A549 (cell line): ENCODE measurements around the gene TTC32. TPM values are rescaled to one million over a fixed set of nuclear protein-coding genes. Genes with fewer than 3 reads are reported as not detected.
A peak's percentile ranks its signal among the peaks of the same experiment; 100 is the strongest.

ENCODE experiments used
- ATAC-seq, 2 experiments: fragments of 200-7000 bp in 1 of 2; fragments of >200 bp in 1 of 2; cut with Nextera tagmentation in 1 of 2; cut with Tn5 transposase in 1 of 2; 3 replicates each; pipeline versions ENCODE4 v1.8.0 to v1.9.1; 2018 to 2020; ENCODE audit warnings: mild to moderate bottlenecking in 1 of 2, moderate library complexity in 1 of 2
- CTCF ChIA-PET: fragments of 300-600 bp; sonication (Branson Sonifier 250); formaldehyde crosslinking; extraction: SDS; loops from one replicate; lab custom pipeline; 2021; ENCODE audit warnings: antibody characterized with exemption, inconsistent platforms; lab: Yijun Ruan, JAX
- POLR2A ChIA-PET: fragments of 350-600 bp; formaldehyde crosslinking; extraction: SDS; loops from one replicate; lab custom pipeline; 2021; ENCODE audit warnings: antibody characterized with exemption, inconsistent platforms; lab: Yijun Ruan, JAX
- DNase-seq, 2 experiments: peaks; one replicate each; pipeline versions ENCODE4 v3.0.0 to v3.0.0-alpha.2; 2011 to 2016; ENCODE audit warnings: low read depth in 1 of 2, low spot score in 1 of 2
- FAIRE-seq: peaks from 2 replicates; lab custom pipeline; 2011; peaks lifted over from hg19 to GRCh38; lab: Jason Lieb, UNC
- H3K27ac ChIP-seq, 2 experiments: fragments of >200 bp; sonication (Bioruptor Twin); formaldehyde crosslinking; 3 replicates each; pipeline ENCODE4 v1.5.1; 2016 to 2017
- H3K4me1 ChIP-seq: fragments of >200 bp; sonication (Bioruptor Twin); formaldehyde crosslinking; 3 replicates; pipeline ENCODE4 v1.6.1; 2016
- H3K4me2 ChIP-seq: fragments of >200 bp; sonication (Bioruptor Twin); formaldehyde crosslinking; 3 replicates; pipeline ENCODE4 v1.6.1; 2016
- H3K4me3 ChIP-seq: fragments of >200 bp; sonication (Bioruptor Twin); formaldehyde crosslinking; 3 replicates; pipeline ENCODE4 v1.5.1; 2016
- H3K9me3 ChIP-seq: fragments of >200 bp; sonication (Bioruptor Twin); formaldehyde crosslinking; 3 replicates; pipeline ENCODE4 v1.6.1; 2016
- BCL3 ChIP-seq: fragments of >200 bp; sonication (Bioruptor Twin); formaldehyde crosslinking; IDR thresholded peaks from 3 replicates; pipeline ENCODE4 v1.6.1; 2016
- BHLHE40 ChIP-seq: IDR thresholded peaks from 2 replicates; pipeline ENCODE4 v1.6.1; 2012; ENCODE audit warnings: low read depth, low read length, inconsistent platforms
- CBX8 ChIP-seq: fragments of 200-600 bp; sonication (generic); IDR thresholded peaks from 2 replicates; pipeline ENCODE4 v1.6.1; 2016
- CHD2 ChIP-seq: fragments of 150-350 bp; IDR thresholded peaks from 2 replicates; pipeline ENCODE4 v1.6.1; 2014; ENCODE audit warnings: low read length; ENCODE audit not compliant: partially characterized antibody
- CHD4 ChIP-seq: fragments of 200-600 bp; sonication (generic); IDR thresholded peaks from 2 replicates; pipeline ENCODE4 v1.6.1; 2016; ENCODE audit warnings: antibody characterized with exemption, mild to moderate bottlenecking, borderline replicate concordance
- E2F6 ChIP-seq: IDR thresholded peaks from 2 replicates; pipeline ENCODE4 v1.6.1; 2012; ENCODE audit warnings: low read depth, borderline replicate concordance
- EHMT2 ChIP-seq: fragments of 200-600 bp; sonication (generic); IDR thresholded peaks from 2 replicates; pipeline ENCODE4 v1.6.1; 2016; ENCODE audit warnings: antibody characterized with exemption, low read depth, mild to moderate bottlenecking, moderate library complexity
- EP300 ChIP-seq, 2 experiments: fragments of >200 bp; sonication (Bioruptor Twin); formaldehyde crosslinking; IDR thresholded peaks; 2 replicates in 1 of 2; 3 replicates in 1 of 2; pipeline ENCODE4 v1.6.1; 2016 to 2017
- FOSB ChIP-seq: fragments of 250-450 bp; sonication (Bioruptor Pico); IDR thresholded peaks from 2 replicates; pipeline ENCODE4 v1.5.0; 2020; ENCODE audit warnings: mild to moderate bottlenecking, moderate library complexity
- FOSL2 ChIP-seq, 2 experiments: fragments of 450-650 bp in 1 of 2; fragments of >200 bp in 1 of 2; sonication (Bioruptor Twin) in 1 of 2; formaldehyde crosslinking; IDR thresholded peaks; 2 replicates each; pipeline versions ENCODE4 v1.5.0 to v1.6.1; 2016 to 2020; ENCODE audit warnings: mild to moderate bottlenecking in 1 of 2, moderate library complexity in 1 of 2
- HDAC2 ChIP-seq: fragments of 200-600 bp; sonication (generic); IDR thresholded peaks from 2 replicates; pipeline ENCODE4 v1.6.1; 2016
- HEYL ChIP-seq: fragments of 250-450 bp; sonication (Bioruptor Pico); IDR thresholded peaks from 2 replicates; pipeline ENCODE4 v1.8.0; 2021; ENCODE audit warnings: mild to moderate bottlenecking, moderate library complexity
- JUNB ChIP-seq: fragments of >200 bp; sonication (Bioruptor Twin); formaldehyde crosslinking; IDR thresholded peaks from 2 replicates; pipeline ENCODE4 v1.6.1; 2016
- MAFK ChIP-seq: fragments of 450-650 bp; IDR thresholded peaks from 2 replicates; pipeline ENCODE4 v1.6.1; 2014; ENCODE audit not compliant: partially characterized antibody
- MAZ ChIP-seq: fragments of 150-350 bp; IDR thresholded peaks from 2 replicates; pipeline ENCODE4 v1.6.1; 2014; ENCODE audit warnings: antibody characterized with exemption, low read depth, low read length, borderline replicate concordance
- MYC ChIP-seq: IDR thresholded peaks from 2 replicates; pipeline ENCODE4 v1.6.1; 2012; ENCODE audit warnings: mild to moderate bottlenecking, inconsistent platforms, low read length, improper control_type of control experiment, borderline replicate concordance
- NFE2L2 ChIP-seq: fragments of 150-350 bp; conservative IDR thresholded peaks from 2 replicates; pipeline ENCODE4 v1.6.1; 2014; ENCODE audit warnings: low read length
- NPAS2 ChIP-seq: fragments of 250-450 bp; sonication (Bioruptor Pico); IDR thresholded peaks from 2 replicates; pipeline ENCODE4 v1.8.0; 2022; ENCODE audit warnings: mild to moderate bottlenecking, moderate library complexity, borderline replicate concordance
- NR3C1 ChIP-seq: fragments of >200 bp; sonication (Bioruptor Twin); formaldehyde crosslinking; IDR thresholded peaks from 3 replicates; pipeline ENCODE4 v1.6.1; 2017
- PHF8 ChIP-seq: fragments of 200-600 bp; sonication (generic); IDR thresholded peaks from 2 replicates; pipeline ENCODE4 v1.6.1; 2016; ENCODE audit warnings: low read depth, mild to moderate bottlenecking, antibody characterized with exemption, moderate library complexity, borderline replicate concordance
- POLR2A ChIP-seq: IDR thresholded peaks from 2 replicates; pipeline ENCODE4 v1.6.1; 2012; ENCODE audit warnings: mild to moderate bottlenecking, low read length
- POLR2AphosphoS2 ChIP-seq: conservative IDR thresholded peaks from 2 replicates; pipeline ENCODE4 v1.6.1; 2012; ENCODE audit warnings: low read length, improper control_type of control experiment, inconsistent platforms
- RARB ChIP-seq: fragments of 250-450 bp; sonication (Bioruptor Pico); IDR thresholded peaks from 2 replicates; pipeline ENCODE4 v1.8.0; 2021; ENCODE audit warnings: mild to moderate bottlenecking, moderate library complexity
- RCOR1 ChIP-seq: fragments of 150-350 bp; IDR thresholded peaks from 2 replicates; pipeline ENCODE4 v1.6.1; 2014; ENCODE audit warnings: antibody characterized with exemption, low read length, low read depth
- SMC3 ChIP-seq: fragments of >200 bp; sonication (Bioruptor Twin); formaldehyde crosslinking; IDR thresholded peaks from 3 replicates; pipeline ENCODE4 v1.6.1; 2018; ENCODE audit warnings: inconsistent platforms
- SREBF2 ChIP-seq: fragments of 450-650 bp; IDR thresholded peaks from 2 replicates; pipeline ENCODE4 v1.6.1; 2014; ENCODE audit warnings: mild to moderate bottlenecking, moderate library complexity
- TFCP2L1 ChIP-seq: fragments of 250-450 bp; sonication (Bioruptor Pico); IDR thresholded peaks from 2 replicates; pipeline ENCODE4 v1.5.0; 2021; ENCODE audit warnings: mild to moderate bottlenecking
- ZFP36 ChIP-seq: fragments of 450-650 bp; IDR thresholded peaks from 2 replicates; pipeline ENCODE4 v1.6.1; 2014; ENCODE audit warnings: borderline replicate concordance; ENCODE audit not compliant: partially characterized antibody
- ZNF302 ChIP-seq: fragments of 250-450 bp; sonication (Bioruptor Pico); IDR thresholded peaks from 2 replicates; pipeline ENCODE4 v1.9.0; 2021; ENCODE audit warnings: inconsistent platforms, mild to moderate bottlenecking, moderate library complexity
- WGBS: methylation state at CpG from one replicate; pipeline ENCODE4 v1.1.6; 2017; ENCODE audit errors: missing lambda C conversion rate; 5-methylcytosine and 5-hydroxymethylcytosine counted together
- polyA minus RNA-seq: library from RNA; depleted of rRNA, polyadenylated mRNA; stranded (reverse); fragments of >200 nt; gene quantifications from 2 replicates; pipeline ENCODE4 v1.2.3, GENCODE V29; 2011; rRNA and poly(A)+ RNA removed
- polyA plus RNA-seq, 4 experiments: library from polyadenylated mRNA; depleted of rRNA in 3 of 4; stranded (reverse); fragments of >200 nt; fragmentation: RNase III in 1 of 4; extraction: RNeasy Plus Mini Kit Qiagen cat#74134 plus additional on column Dnase treatment in 1 of 4; gene quantifications; 2 replicates in 3 of 4; 3 replicates in 1 of 4; pipeline ENCODE4 v1.2.3, GENCODE V29; 2011 to 2017
- TF ChIP-seq, protein P1 (sequence below): IDR thresholded peaks from 2 replicates; pipeline ENCODE4 v1.6.1; 2012
- TF ChIP-seq, protein P2 (sequence below): fragments of 200-600 bp; sonication (generic); IDR thresholded peaks from 2 replicates; pipeline ENCODE4 v1.6.1; 2016; ENCODE audit warnings: antibody characterized with exemption, mild to moderate bottlenecking, moderate library complexity
- TF ChIP-seq, protein P3 (sequence below): fragments of 250-450 bp; sonication (Bioruptor Pico); IDR thresholded peaks from 2 replicates; pipeline ENCODE4 v1.5.0; 2020; ENCODE audit warnings: low read depth, mild to moderate bottlenecking, moderate library complexity
- TF ChIP-seq, protein P4 (sequence below): IDR thresholded peaks from 2 replicates; pipeline ENCODE4 v1.6.1; 2012

The TTC32 gene
- polyA plus RNA-seq (2011; rRNA removed) (23.4 and 37.1 TPM in 2 replicates), polyA plus RNA-seq (2017; fragmentation: RNase III; extraction: RNeasy Plus Mini Kit Qiagen cat#74134 plus additional on column Dnase treatment) (19.6 to 22.4 TPM (median 21.4 TPM) in 3 replicates), polyA minus RNA-seq (9.1 and 10.7 TPM in 2 replicates)
- 15.4 and 16.8 TPM in 2 replicates for polyA plus RNA-seq (2012; cell fraction: cytosol; rRNA removed)
- polyA plus RNA-seq (2012; cell fraction: nucleus; rRNA removed): 12.8 and 13.5 TPM in 2 replicates

DNA sequence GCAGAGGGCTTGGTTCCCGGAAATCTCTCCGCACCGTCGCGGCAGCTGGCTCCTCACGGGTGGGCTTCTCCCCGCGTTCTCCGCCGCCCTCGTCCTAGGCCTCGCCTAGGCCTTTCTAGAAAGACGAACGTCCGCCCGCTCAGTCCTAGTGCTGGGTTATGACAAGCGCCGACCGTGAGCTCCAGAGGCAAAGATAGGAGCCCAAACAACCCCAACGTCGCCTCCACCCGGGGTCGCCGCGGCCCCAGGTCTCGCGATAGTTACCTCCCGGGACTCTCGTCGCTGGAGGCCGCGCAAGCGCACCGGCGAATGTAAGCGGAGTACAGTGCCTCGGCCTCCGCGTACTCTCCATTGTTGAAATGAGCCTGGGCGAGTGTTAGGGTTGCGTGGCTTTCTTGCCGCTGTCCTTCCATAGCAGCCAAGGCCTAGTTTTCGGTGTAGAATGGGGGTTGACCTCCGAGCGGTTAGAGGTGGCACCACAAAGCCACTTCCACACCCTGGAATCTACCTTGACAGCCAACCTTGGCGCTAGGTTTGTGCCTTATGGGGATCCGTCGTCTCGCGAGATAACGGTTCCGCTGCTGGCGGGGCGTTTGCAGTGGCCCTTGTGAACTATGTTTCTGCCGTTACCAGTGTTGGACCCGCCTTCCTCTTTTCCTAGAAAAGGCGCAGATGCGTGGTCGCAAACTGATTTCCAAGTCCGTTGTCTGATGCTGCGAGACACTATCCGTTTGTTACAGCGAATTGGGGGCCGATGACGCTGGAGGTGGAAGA is at the start of gene TTC32:
Gene TTC32 (minus strand): TSS at position 542 of the 774 bp plus-strand sequence. CDS start 129 bp downstream, at position 413.
- FAIRE-seq: peak; percentile 65
- under 1% methylated on average over 57 of the region's 65 CpGs for WGBS
- ChIA-PET POLR2A (interaction anchor here (0.7 to 1.0 kb wide), 6 partner anchors 9 to 324 kb away, joined by 3 to 7 read pairs (median 4); partner anchors contain the start of gene SDC1), CTCF (no interaction called here)
- peak; percentile 97 for DNase-seq
- H3K4me3 ChIP-seq: peak within 1 kb of the TSS; percentile 61
- H3K27ac ChIP-seq: peak within 1 kb of the TSS; percentile 91 to 97
- H3K4me1 ChIP-seq: peaks cover 37% of the 10 kb centered on the region; the same call in 2 of the 3 replicates
- peak within 1 kb of the TSS; percentile 90 for H3K4me2 ChIP-seq
- H3K9me3 ChIP-seq: no peaks in the 10 kb centered on the region
- peak; percentile 93 to 97 for ATAC-seq
- TF ChIP-seq BHLHE40 (no peak), NR3C1 (no peak), HEYL (CRISPR knock-in tag) (no peak), PHF8 (peak; percentile 78), RARB (CRISPR knock-in tag) (peak; percentile 60), MYC (peak; percentile 22; the same call in 1 of the 2 replicates), BCL3 (peak; percentile 63; the same call in 2 of the 3 replicates), NPAS2 (CRISPR knock-in tag) (no peak), HDAC2 (0 out of 2 replicates have a peak, but pooled peaks have one; percentile 18), CHD2 (peak; percentile 91), ZFP36 (no peak), ZNF302 (CRISPR knock-in tag) (no peak), E2F6 (no peak; the same call in 1 of the 2 replicates), POLR2A (peak; percentile 75), SREBF2 (no peak), SMC3 (peak; percentile 16; the same call in 1 of the 3 replicates), POLR2AphosphoS2 (no peak), CHD4 (no peak), JUNB (no peak), TFCP2L1 (CRISPR knock-in tag) (no peak), MAZ (0 out of 2 replicates have a peak, but pooled peaks have one; percentile 10), EP300 (IDR thresholded peaks at IDR 0.05) (no peak), RCOR1 (no peak), MAFK (peak; percentile 12), FOSL2 (IDR thresholded peaks at IDR 0.05) (no peak), FOSL2 (CRISPR knock-in tag; IDR thresholded peaks at IDR 0.05) (no peak), CBX8 (no peak), NFE2L2 (no peak), EHMT2 (no peak), FOSB (CRISPR knock-in tag) (no peak)
- TF ChIP-seq, protein P1, sequence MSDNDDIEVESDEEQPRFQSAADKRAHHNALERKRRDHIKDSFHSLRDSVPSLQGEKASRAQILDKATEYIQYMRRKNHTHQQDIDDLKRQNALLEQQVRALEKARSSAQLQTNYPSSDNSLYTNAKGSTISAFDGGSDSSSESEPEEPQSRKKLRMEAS: peak; percentile 82
- TF ChIP-seq, protein P2, sequence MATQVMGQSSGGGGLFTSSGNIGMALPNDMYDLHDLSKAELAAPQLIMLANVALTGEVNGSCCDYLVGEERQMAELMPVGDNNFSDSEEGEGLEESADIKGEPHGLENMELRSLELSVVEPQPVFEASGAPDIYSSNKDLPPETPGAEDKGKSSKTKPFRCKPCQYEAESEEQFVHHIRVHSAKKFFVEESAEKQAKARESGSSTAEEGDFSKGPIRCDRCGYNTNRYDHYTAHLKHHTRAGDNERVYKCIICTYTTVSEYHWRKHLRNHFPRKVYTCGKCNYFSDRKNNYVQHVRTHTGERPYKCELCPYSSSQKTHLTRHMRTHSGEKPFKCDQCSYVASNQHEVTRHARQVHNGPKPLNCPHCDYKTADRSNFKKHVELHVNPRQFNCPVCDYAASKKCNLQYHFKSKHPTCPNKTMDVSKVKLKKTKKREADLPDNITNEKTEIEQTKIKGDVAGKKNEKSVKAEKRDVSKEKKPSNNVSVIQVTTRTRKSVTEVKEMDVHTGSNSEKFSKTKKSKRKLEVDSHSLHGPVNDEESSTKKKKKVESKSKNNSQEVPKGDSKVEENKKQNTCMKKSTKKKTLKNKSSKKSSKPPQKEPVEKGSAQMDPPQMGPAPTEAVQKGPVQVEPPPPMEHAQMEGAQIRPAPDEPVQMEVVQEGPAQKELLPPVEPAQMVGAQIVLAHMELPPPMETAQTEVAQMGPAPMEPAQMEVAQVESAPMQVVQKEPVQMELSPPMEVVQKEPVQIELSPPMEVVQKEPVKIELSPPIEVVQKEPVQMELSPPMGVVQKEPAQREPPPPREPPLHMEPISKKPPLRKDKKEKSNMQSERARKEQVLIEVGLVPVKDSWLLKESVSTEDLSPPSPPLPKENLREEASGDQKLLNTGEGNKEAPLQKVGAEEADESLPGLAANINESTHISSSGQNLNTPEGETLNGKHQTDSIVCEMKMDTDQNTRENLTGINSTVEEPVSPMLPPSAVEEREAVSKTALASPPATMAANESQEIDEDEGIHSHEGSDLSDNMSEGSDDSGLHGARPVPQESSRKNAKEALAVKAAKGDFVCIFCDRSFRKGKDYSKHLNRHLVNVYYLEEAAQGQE: peak; percentile 95
- TF ChIP-seq, protein P3, sequence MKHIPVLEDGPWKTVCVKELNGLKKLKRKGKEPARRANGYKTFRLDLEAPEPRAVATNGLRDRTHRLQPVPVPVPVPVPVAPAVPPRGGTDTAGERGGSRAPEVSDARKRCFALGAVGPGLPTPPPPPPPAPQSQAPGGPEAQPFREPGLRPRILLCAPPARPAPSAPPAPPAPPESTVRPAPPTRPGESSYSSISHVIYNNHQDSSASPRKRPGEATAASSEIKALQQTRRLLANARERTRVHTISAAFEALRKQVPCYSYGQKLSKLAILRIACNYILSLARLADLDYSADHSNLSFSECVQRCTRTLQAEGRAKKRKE (CRISPR knock-in tag): no peak
- TF ChIP-seq, protein P4, sequence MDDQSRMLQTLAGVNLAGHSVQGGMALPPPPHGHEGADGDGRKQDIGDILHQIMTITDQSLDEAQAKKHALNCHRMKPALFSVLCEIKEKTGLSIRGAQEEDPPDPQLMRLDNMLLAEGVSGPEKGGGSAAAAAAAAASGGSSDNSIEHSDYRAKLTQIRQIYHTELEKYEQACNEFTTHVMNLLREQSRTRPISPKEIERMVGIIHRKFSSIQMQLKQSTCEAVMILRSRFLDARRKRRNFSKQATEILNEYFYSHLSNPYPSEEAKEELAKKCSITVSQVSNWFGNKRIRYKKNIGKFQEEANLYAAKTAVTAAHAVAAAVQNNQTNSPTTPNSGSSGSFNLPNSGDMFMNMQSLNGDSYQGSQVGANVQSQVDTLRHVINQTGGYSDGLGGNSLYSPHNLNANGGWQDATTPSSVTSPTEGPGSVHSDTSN: 0 out of 2 replicates have a peak, but pooled peaks have one; percentile 34
